Measurements from ENCODE around the gene ALS2CL.

Gene ALS2CL

GRCh38 chr3:46639221-46639620, 54.3 kb downstream of the ALS2CL start:
- Histone ChIP-seq H3K4me1 (ENCODE audit: low read length) (no peaks in the 10 kb centered on the region), H3K9ac (ENCODE audit: low read length) (no peak overlapping the region), H3K27ac (ENCODE audit: low read length) (no peak overlapping the region), H2AFZ (ENCODE audit: low read length) (no peak overlapping the region), H3K9me2 (replicated peaks; ENCODE audit: insufficient read depth, low read length) (no peaks in the 10 kb centered on the region), H3K27me3 (replicated peaks; ENCODE audit: insufficient read depth, low read length) (no peaks in the 10 kb centered on the region), H3K4me2 (ENCODE audit: low read depth, low read length) (no peak overlapping the region), H4K20me1 (ENCODE audit: insufficient read depth, low read length) (no peaks in the 10 kb centered on the region), H3K36me3 (replicated peaks; ENCODE audit: insufficient read depth, low read length) (no peaks in the 10 kb centered on the region), H3K9me3 (replicated peaks; ENCODE audit: insufficient read depth, low read length) (no peaks in the 10 kb centered on the region), H3K4me3 (ENCODE audit: low read length) (no peak overlapping the region), H3F3A (ENCODE audit: insufficient read depth, low read length) (no peaks in the 10 kb centered on the region), H3K79me2 (ENCODE audit: low read length) (no peaks in the 10 kb centered on the region)
- no peak for DNase-seq
- TF ChIP-seq EZH2phosphoT487 (IDR thresholded peaks at IDR 0.05; ENCODE audit: low read length) (no peak), CTCF (IDR thresholded peaks at IDR 0.05; ENCODE audit: low read length) (no peak), EZH2 (optimal IDR thresholded peaks at IDR 0.05; ENCODE audit: low read depth, low read length) (no peak)

- no peaks in the 10 kb centered on the region for H3K79me2 ChIP-seq (ENCODE audit: low read length)
- H3K9ac ChIP-seq (ENCODE audit: low read length), result no peak overlapping the region
- TF ChIP-seq EZH2phosphoT487 (IDR thresholded peaks at IDR 0.05; ENCODE audit: low read length) (no peak), CTCF (IDR thresholded peaks at IDR 0.05; ENCODE audit: low read length) (no peak), EZH2 (optimal IDR thresholded peaks at IDR 0.05; ENCODE audit: low read depth, low read length) (no peak)
- H2AFZ ChIP-seq (ENCODE audit: low read length), result no peak overlapping the region
- no peak overlapping the region for H3K27ac ChIP-seq (ENCODE audit: low read length)
- H4K20me1 ChIP-seq (ENCODE audit: insufficient read depth, low read length), result no peaks in the 10 kb centered on the region
- no peaks in the 10 kb centered on the region for H3K27me3 ChIP-seq (replicated peaks; ENCODE audit: insufficient read depth, low read length)
- H3K9me2 ChIP-seq (replicated peaks; ENCODE audit: insufficient read depth, low read length), result no peaks in the 10 kb centered on the region
- H3F3A ChIP-seq (ENCODE audit: insufficient read depth, low read length), result no peaks in the 10 kb centered on the region
- no peaks in the 10 kb centered on the region for H3K4me1 ChIP-seq (ENCODE audit: low read length)
- DNase-seq, result no peak
- no peak overlapping the region for H3K4me2 ChIP-seq (ENCODE audit: low read depth, low read length)
- no peaks in the 10 kb centered on the region for H3K36me3 ChIP-seq (replicated peaks; ENCODE audit: insufficient read depth, low read length)
- H3K4me3 ChIP-seq (ENCODE audit: low read length), result no peak overlapping the region
- H3K9me3 ChIP-seq (replicated peaks; ENCODE audit: insufficient read depth, low read length), result no peaks in the 10 kb centered on the region
Observed at GRCh38 chr3:46634856-46635255, 58.6 kb downstream of the ALS2CL start.

GRCh38 chr3:46632792-46633191, 60.7 kb downstream of the ALS2CL start:
- no peak overlapping the region for H3K4me3 ChIP-seq (ENCODE audit: low read length)
- no peaks in the 10 kb centered on the region for H3F3A ChIP-seq (ENCODE audit: insufficient read depth, low read length)
- no peak overlapping the region for H2AFZ ChIP-seq (ENCODE audit: low read length)
- DNase-seq, result no peak
- no peaks in the 10 kb centered on the region for H3K36me3 ChIP-seq (replicated peaks; ENCODE audit: insufficient read depth, low read length)
- H3K9me3 ChIP-seq (replicated peaks; ENCODE audit: insufficient read depth, low read length), result no peaks in the 10 kb centered on the region
- H3K4me1 ChIP-seq (ENCODE audit: low read length), result no peaks in the 10 kb centered on the region
- H3K9ac ChIP-seq (ENCODE audit: low read length), result no peak overlapping the region
- TF ChIP-seq EZH2 (optimal IDR thresholded peaks at IDR 0.05; ENCODE audit: low read depth, low read length), result no peak
- no peak for TF ChIP-seq EZH2phosphoT487 (IDR thresholded peaks at IDR 0.05; ENCODE audit: low read length)
- no peak for TF ChIP-seq CTCF (IDR thresholded peaks at IDR 0.05; ENCODE audit: low read length)
- no peaks in the 10 kb centered on the region for H4K20me1 ChIP-seq (ENCODE audit: insufficient read depth, low read length)
- no peak overlapping the region for H3K4me2 ChIP-seq (ENCODE audit: low read depth, low read length)
- no peaks in the 10 kb centered on the region for H3K27me3 ChIP-seq (replicated peaks; ENCODE audit: insufficient read depth, low read length)
- no peak overlapping the region for H3K27ac ChIP-seq (ENCODE audit: low read length)
- no peaks in the 10 kb centered on the region for H3K9me2 ChIP-seq (replicated peaks; ENCODE audit: insufficient read depth, low read length)
- no peaks in the 10 kb centered on the region for H3K79me2 ChIP-seq (ENCODE audit: low read length)

All from MM.1S (cell line).